Measurements from ENCODE around the gene PHLDA1. TPM values are rescaled to one million over a fixed set of nuclear protein-coding genes. Genes with fewer than 3 reads are reported as not detected.

PHLDA1 gene
- total RNA-seq, 1 donor from 2014 or later = 29.3 TPM

DNA sequence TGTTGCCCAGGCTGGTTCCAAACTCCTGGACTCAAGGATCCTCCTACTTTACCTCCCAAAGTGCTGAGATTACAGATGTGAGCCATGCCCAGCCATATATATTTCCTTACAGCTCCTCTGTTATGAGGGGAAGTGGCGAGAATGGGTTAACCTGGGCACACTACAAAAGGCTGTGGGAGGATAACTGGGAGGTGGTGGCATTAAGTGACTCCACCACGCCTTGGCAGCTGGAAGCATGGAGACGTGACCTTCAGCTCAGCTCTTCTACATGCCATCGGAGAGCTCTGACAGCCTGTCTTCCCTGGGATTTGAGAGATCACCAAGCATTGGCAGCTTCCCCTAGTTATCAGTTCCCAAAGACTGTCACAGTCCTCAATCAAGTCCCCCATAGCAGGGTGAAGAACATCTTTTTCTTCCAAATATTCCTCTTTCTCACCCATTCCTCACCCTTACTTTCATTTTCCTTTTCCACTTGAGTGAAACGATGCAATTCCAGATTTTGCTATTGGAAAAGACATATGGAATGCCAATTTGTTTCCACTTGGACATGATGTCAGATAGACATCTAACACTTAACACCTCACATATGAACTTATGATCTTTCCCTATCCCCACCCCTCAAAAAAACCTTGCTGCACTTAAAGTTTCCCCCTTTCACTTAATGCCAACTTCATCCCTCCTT is 48.5 kb downstream of the PHLDA1 start:
- Mint-ChIP-seq H3K27me3 (ENCODE audit: low read depth) (no peaks in the 10 kb centered on the region), H3K4me1 (peaks cover 52% of the 10 kb centered on the region), H3K36me3 (ENCODE audit: low read depth) (no peaks in the 10 kb centered on the region), H3K9me3 (no peaks in the 10 kb centered on the region), H3K27ac (ENCODE audit: unreplicated experiment) (peak overlapping the region; percentile 72), H3K4me3 (no peak overlapping the region)
- TF ChIP-seq CTCF (conservative IDR thresholded peaks at IDR 0.05) = no peak
- DNase-seq (ENCODE audit: low read depth, low spot score) = no peak

GRCh38 chr12:75982169-75982564 is 49.4 kb downstream of the PHLDA1 start:
- no peaks in the 10 kb centered on the region for H3K9me3 Mint-ChIP-seq
- no peaks in the 10 kb centered on the region for H3K36me3 Mint-ChIP-seq (ENCODE audit: low read depth)
- H3K27me3 Mint-ChIP-seq (ENCODE audit: low read depth) = no peaks in the 10 kb centered on the region
- H3K4me1 Mint-ChIP-seq = peaks cover 61% of the 10 kb centered on the region
- no peak overlapping the region for H3K4me3 Mint-ChIP-seq
- no peak for TF ChIP-seq CTCF (conservative IDR thresholded peaks at IDR 0.05)
- H3K27ac Mint-ChIP-seq (ENCODE audit: unreplicated experiment) = no peak overlapping the region
- no peak for DNase-seq (ENCODE audit: low read depth, low spot score)

DNA sequence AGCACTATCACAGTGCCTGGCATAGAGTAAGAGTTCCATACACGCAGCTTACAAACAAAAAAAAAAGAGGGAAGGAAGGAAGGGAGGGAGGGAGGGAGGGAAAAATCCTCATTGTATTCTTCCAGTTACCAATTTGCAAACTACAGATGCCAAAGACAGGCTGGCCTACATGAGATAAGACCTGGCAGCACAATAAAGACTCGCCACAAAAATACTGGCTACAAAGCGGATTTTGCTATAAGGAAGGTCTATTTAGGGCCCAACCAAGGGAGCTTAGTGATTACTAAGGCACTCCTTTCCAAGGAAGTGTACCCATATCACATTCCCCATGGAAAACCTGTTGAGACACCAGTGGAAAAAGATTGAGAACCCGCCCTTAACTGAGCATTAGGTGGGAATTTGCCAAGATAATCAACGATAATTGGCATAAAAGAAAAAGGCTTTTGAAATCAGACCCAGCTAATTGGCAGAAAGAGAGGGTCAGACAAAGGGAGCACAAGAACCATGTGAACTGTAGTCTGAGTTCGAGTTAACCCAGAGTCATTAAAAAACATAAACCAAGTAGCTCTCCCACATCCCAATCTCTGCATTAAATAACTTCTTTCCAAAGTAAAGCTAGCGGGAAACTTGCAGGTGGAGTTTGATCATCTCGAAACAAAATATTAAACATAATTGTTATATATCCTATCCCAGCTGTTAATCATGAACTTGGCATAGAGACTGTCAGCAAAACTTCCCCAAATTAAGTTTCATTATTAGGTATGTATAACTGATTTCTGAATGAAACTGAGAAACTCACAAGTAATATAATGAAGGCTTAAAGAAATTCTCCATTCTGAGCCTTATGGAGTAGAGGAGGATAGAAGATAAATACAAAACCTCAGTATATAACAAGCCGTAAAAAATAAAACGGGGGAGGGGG is 50.1 kb downstream of the PHLDA1 start:
- Mint-ChIP-seq H3K4me3 (no peak overlapping the region), H3K27ac (ENCODE audit: unreplicated experiment) (no peak overlapping the region), H3K4me1 (peaks cover 61% of the 10 kb centered on the region), H3K27me3 (ENCODE audit: low read depth) (no peaks in the 10 kb centered on the region), H3K36me3 (ENCODE audit: low read depth) (no peaks in the 10 kb centered on the region), H3K9me3 (no peaks in the 10 kb centered on the region)
- no peak for TF ChIP-seq CTCF (conservative IDR thresholded peaks at IDR 0.05)
- no peak for DNase-seq (ENCODE audit: low read depth, low spot score)

- peaks cover 59% of the 10 kb centered on the region for H3K4me1 Mint-ChIP-seq
- no peaks in the 10 kb centered on the region for H3K9me3 Mint-ChIP-seq
- no peak for TF ChIP-seq CTCF (conservative IDR thresholded peaks at IDR 0.05)
- peak overlapping the region; percentile 45 for H3K27ac Mint-ChIP-seq (ENCODE audit: unreplicated experiment)
- DNase-seq (ENCODE audit: low read depth, low spot score) = no peak
- no peaks in the 10 kb centered on the region for H3K36me3 Mint-ChIP-seq (ENCODE audit: low read depth)
- H3K27me3 Mint-ChIP-seq (ENCODE audit: low read depth) = no peaks in the 10 kb centered on the region
- H3K4me3 Mint-ChIP-seq = no peak overlapping the region
Observed at GRCh38 chr12:75979181-75979580, 52.4 kb downstream of the PHLDA1 start.

DNA sequence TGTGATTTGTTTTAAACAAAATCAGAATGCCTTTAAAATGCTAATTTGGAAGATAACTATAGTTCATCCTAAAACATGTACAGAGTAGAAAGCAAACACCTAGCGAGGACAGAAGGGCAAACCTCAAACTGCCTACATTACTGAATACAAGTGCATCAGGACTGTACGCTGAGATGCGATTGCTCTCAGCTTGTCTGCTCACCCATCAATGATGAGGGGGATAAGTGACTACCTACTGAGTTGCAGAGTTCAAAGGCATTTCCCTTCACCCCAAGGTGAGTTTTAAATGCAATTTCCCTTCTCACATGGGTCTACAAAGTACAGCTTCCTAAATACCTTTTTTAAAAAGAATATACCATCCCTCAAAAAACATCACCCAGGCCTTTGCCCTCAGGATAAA is 52.9 kb downstream of the PHLDA1 start:
- Mint-ChIP-seq H3K27ac (ENCODE audit: unreplicated experiment) (peak overlapping the region; percentile 97), H3K36me3 (ENCODE audit: low read depth) (no peaks in the 10 kb centered on the region), H3K9me3 (no peaks in the 10 kb centered on the region), H3K27me3 (ENCODE audit: low read depth) (no peaks in the 10 kb centered on the region), H3K4me1 (peaks cover 61% of the 10 kb centered on the region), H3K4me3 (no peak overlapping the region)
- DNase-seq (ENCODE audit: low read depth, low spot score) = no peak
- TF ChIP-seq CTCF (conservative IDR thresholded peaks at IDR 0.05) = no peak
